H9 (cell line): ENCODE results near the gene FAM171A1. TPM values are rescaled to one million over a fixed set of nuclear protein-coding genes. Genes with fewer than 3 reads are reported as not detected.

Experiments used
- DNase-seq: peaks from one replicate; pipeline ENCODE4 v3.0.0-alpha.2; 2017
- H2AFZ ChIP-seq: one replicate; pipeline ENCODE4 v1.6.1; 2013; ENCODE audit warnings: mild to moderate bottlenecking, low read length, control low read depth, moderate library complexity
- H2AK5ac ChIP-seq: 2 replicates; pipeline ENCODE4 v1.6.1; 2013; ENCODE audit warnings: low read length, control low read depth, mixed read lengths; ENCODE audit not compliant: insufficient read length
- H2BK120ac ChIP-seq: one replicate; pipeline ENCODE4 v1.6.1; 2013; ENCODE audit warnings: low read depth, mild to moderate bottlenecking, low read length, control low read depth, inconsistent platforms; ENCODE audit not compliant: poor library complexity, severe bottlenecking
- H2BK12ac ChIP-seq: 2 replicates; pipeline ENCODE4 v1.6.1; 2013; ENCODE audit warnings: low read length, control low read depth, mixed read lengths, low read depth; ENCODE audit not compliant: insufficient read length
- H2BK15ac ChIP-seq: 2 replicates; pipeline ENCODE4 v1.6.1; 2013; ENCODE audit warnings: low read depth, low read length, control low read depth
- H2BK20ac ChIP-seq: one replicate; pipeline ENCODE4 v1.6.1; 2013; ENCODE audit warnings: low read depth, mild to moderate bottlenecking, low read length, control low read depth, inconsistent platforms; ENCODE audit not compliant: poor library complexity, severe bottlenecking
- H2BK5ac ChIP-seq: 2 replicates; pipeline ENCODE4 v1.6.1; 2013; ENCODE audit warnings: low read length, control low read depth, mixed read lengths; ENCODE audit not compliant: insufficient read length
- H3K14ac ChIP-seq: 2 replicates; pipeline ENCODE4 v1.6.1; 2013; ENCODE audit warnings: low read length, control low read depth; ENCODE audit not compliant: insufficient read depth
- H3K18ac ChIP-seq: 2 replicates; pipeline ENCODE4 v1.6.1; 2013; ENCODE audit warnings: low read depth, mild to moderate bottlenecking, mixed read lengths, low read length, control low read depth; ENCODE audit not compliant: insufficient read length
- H3K23ac ChIP-seq: 2 replicates; pipeline ENCODE4 v1.6.1; 2013; ENCODE audit warnings: low read length, control low read depth, mixed read lengths, low read depth; ENCODE audit not compliant: insufficient read length
- H3K23me2 ChIP-seq: 2 replicates; pipeline ENCODE4 v1.6.1; 2013; ENCODE audit warnings: low read depth, mild to moderate bottlenecking, mixed read lengths, low read length, control low read depth; ENCODE audit not compliant: insufficient read length, poor library complexity, severe bottlenecking
- H3K27ac ChIP-seq: 2 replicates; pipeline ENCODE4 v1.5.1; 2013; ENCODE audit warnings: low read length, control low read depth, mixed read lengths, low read depth; ENCODE audit not compliant: insufficient read length
- H3K27me3 ChIP-seq: 2 replicates; pipeline ENCODE4 v1.6.1; 2013; ENCODE audit warnings: low read length, control low read depth, inconsistent platforms; ENCODE audit not compliant: insufficient read depth
- H3K4ac ChIP-seq: 2 replicates; pipeline ENCODE4 v1.6.1; 2013; ENCODE audit warnings: low read depth, mild to moderate bottlenecking, control low read depth, inconsistent platforms, low read length, moderate library complexity
- H3K4me1 ChIP-seq: 2 replicates; pipeline ENCODE4 v1.6.1; 2013; ENCODE audit warnings: low read length, control low read depth, inconsistent platforms; ENCODE audit not compliant: insufficient read depth
- H3K4me2 ChIP-seq: 2 replicates; pipeline ENCODE4 v1.6.1; 2013; ENCODE audit warnings: low read length, control low read depth, mixed read lengths; ENCODE audit not compliant: insufficient read length, insufficient read depth
- H3K56ac ChIP-seq: 2 replicates; pipeline ENCODE4 v1.6.1; 2013; ENCODE audit warnings: low read depth, mild to moderate bottlenecking, mixed read lengths, low read length, control low read depth; ENCODE audit not compliant: insufficient read length
- H3K79me1 ChIP-seq: 2 replicates; pipeline ENCODE4 v1.6.1; 2013; ENCODE audit warnings: low read depth, mild to moderate bottlenecking, moderate library complexity, low read length, control low read depth, inconsistent platforms; ENCODE audit not compliant: insufficient read depth, poor library complexity, severe bottlenecking
- H3K79me2 ChIP-seq: 2 replicates; pipeline ENCODE4 v1.6.1; 2013; ENCODE audit warnings: low read length, control low read depth, inconsistent platforms; ENCODE audit not compliant: insufficient read depth
- H3K9ac ChIP-seq: 2 replicates; pipeline ENCODE4 v1.6.1; 2013; ENCODE audit warnings: low read length, control low read depth, mixed read lengths; ENCODE audit not compliant: insufficient read length; ENCODE audit errors: extremely low read depth
- H3K9me3 ChIP-seq: one replicate; pipeline ENCODE4 v1.6.1; 2013; ENCODE audit warnings: low read depth, low read length, inconsistent platforms; ENCODE audit not compliant: control insufficient read depth
- H3T11ph ChIP-seq: one replicate; pipeline ENCODE4 v1.6.1; 2013; ENCODE audit warnings: mild to moderate bottlenecking, low read length, control low read depth, inconsistent platforms
- H4K20me1 ChIP-seq: one replicate; pipeline ENCODE4 v1.6.1; 2013; ENCODE audit not compliant: control insufficient read depth, insufficient read length, insufficient read depth
- H4K5ac ChIP-seq: 2 replicates; pipeline ENCODE4 v1.6.1; 2013; ENCODE audit warnings: low read depth, mild to moderate bottlenecking, mixed read lengths, low read length, control low read depth; ENCODE audit not compliant: insufficient read length
- H4K8ac ChIP-seq: replicated peaks from 2 replicates; pipeline ENCODE4 v1.6.1; 2013; ENCODE audit warnings: low read length, control low read depth, mixed read lengths, low read depth; ENCODE audit not compliant: insufficient read length
- H4K91ac ChIP-seq: 2 replicates; pipeline ENCODE4 v1.6.1; 2013; ENCODE audit warnings: low read depth, mild to moderate bottlenecking, moderate library complexity, mixed read lengths, low read length, control low read depth; ENCODE audit not compliant: insufficient read length
- H3K27ac Mint-ChIP-seq, 3 experiments: 2 replicates in 2 of 3; 3 replicates in 1 of 3; pipeline ENCODE4 v1.8.0; 2020 to 2021; ENCODE audit warnings: mixed read lengths in 3 of 3, mild to moderate bottlenecking in 1 of 3, moderate library complexity in 1 of 3
- H3K27me3 Mint-ChIP-seq: 2 replicates; pipeline ENCODE4 v1.8.0; 2021; ENCODE audit warnings: low read depth, mild to moderate bottlenecking, moderate library complexity, mixed read lengths
- H3K36me3 Mint-ChIP-seq, 3 experiments: 2 replicates in 2 of 3; 3 replicates in 1 of 3; pipeline ENCODE4 v1.8.0; 2020 to 2021; ENCODE audit warnings: low read depth in 3 of 3, mixed read lengths in 3 of 3; ENCODE audit not compliant: insufficient read depth in 1 of 3
- H3K4me1 Mint-ChIP-seq, 2 experiments: 2 replicates each; pipeline ENCODE4 v1.8.0; 2020; ENCODE audit warnings: mixed read lengths in 2 of 2
- H3K4me3 Mint-ChIP-seq, 2 experiments: 2 replicates in 1 of 2; 3 replicates in 1 of 2; pipeline ENCODE4 v1.8.0; 2020 to 2021; ENCODE audit warnings: mild to moderate bottlenecking in 2 of 2, mixed read lengths in 2 of 2, moderate library complexity in 1 of 2
- H3K9me3 Mint-ChIP-seq, 2 experiments: 2 replicates in 1 of 2; 3 replicates in 1 of 2; pipeline ENCODE4 v1.8.0; 2020; ENCODE audit warnings: mild to moderate bottlenecking in 2 of 2, mixed read lengths in 2 of 2, moderate library complexity in 1 of 2
- WGBS: extraction: QIAGEN DNeasy Blood & Tissue Kit; methylation state at CpG from one replicate; pipeline ENCODE4 v1.1.7; 2013; ENCODE audit warnings: missing lambda C conversion rate, low lambda C conversion rate, mixed read lengths; ENCODE audit not compliant: insufficient read length; ENCODE audit errors: extremely low coverage; 5-methylcytosine and 5-hydroxymethylcytosine counted together
- total RNA-seq: library from RNA; stranded (reverse); gene quantifications from 2 replicates; pipeline ENCODE4 v1.2.1, GENCODE V29; 2021
- TF ChIP-seq, protein P1 (sequence below): fragments of 200-600 bp; sonication (generic); conservative IDR thresholded peaks from 3 replicates; pipeline ENCODE4 v1.8.0; 2021; ENCODE audit warnings: antibody characterized with exemption, mild to moderate bottlenecking

The FAM171A1 gene
- total RNA-seq, 1 experiment from 2014 or later, result 37.4 TPM

DNA sequence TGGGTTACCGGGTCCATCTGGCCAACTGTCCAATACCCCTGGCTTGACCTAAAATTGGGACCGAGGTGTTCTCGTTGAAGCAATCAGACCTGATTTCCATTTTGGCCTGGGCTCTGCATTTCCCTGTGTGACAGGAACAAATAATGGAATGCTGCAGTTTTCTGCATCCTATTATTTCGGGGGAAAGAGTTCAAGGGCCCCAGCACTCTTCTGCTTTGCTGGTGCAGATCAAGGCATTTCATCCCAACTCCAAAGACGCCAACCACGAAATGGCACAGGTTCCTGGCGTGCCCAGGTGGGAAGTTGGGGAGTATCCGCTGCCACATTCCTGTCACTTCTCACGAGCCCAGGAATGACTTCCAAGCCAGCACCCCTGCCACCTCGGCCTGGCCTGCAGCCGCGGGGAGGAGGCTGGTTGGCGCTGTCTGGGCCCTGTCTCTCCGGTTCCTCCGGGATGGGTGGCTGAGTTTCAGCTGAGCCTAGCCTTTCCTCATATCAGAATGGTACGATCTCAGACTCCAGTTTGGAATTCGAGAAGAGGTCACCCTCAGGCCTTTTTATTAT, 56.5 kb downstream of the FAM171A1 start:
- H3K9me3 Mint-ChIP-seq, result no peaks in the 10 kb centered on the region; a peak in 1 of 5 replicates
- peaks cover 46 to 60% of the 10 kb centered on the region in 2 experiments for H3K4me1 Mint-ChIP-seq
- peak overlapping the region in 1 of 3 experiments; percentile 50; a peak in 1 of 7 replicates for H3K27ac Mint-ChIP-seq

More for the DNA sequence above, 56.5 kb downstream of the FAM171A1 start:
- Histone ChIP-seq H3K9ac (no peak overlapping the region), H3K4me1 (peaks cover 2% of the 10 kb centered on the region; the same call in 1 of the 2 replicates), H3K9me3 (no peaks in the 10 kb centered on the region), H3K23me2 (no peaks in the 10 kb centered on the region), H3K4ac (no peak overlapping the region), H3K27ac (no peak overlapping the region), H2BK12ac (no peak overlapping the region), H3K56ac (no peak overlapping the region), H3K79me2 (no peaks in the 10 kb centered on the region), H2BK15ac (no peak overlapping the region), H3T11ph (no peak overlapping the region), H2BK120ac (no peak overlapping the region), H3K27me3 (no peaks in the 10 kb centered on the region), H2BK20ac (no peak overlapping the region), H4K5ac (no peak overlapping the region), H4K8ac (no peak overlapping the region), H2BK5ac (no peak overlapping the region), H2AK5ac (no peak overlapping the region), H3K14ac (no peak overlapping the region), H3K4me2 (no peak overlapping the region), H2AFZ (no peak overlapping the region), H3K23ac (no peak overlapping the region), H3K18ac (no peak overlapping the region), H4K20me1 (no peaks in the 10 kb centered on the region), H3K79me1 (no peaks in the 10 kb centered on the region), H4K91ac (no peak overlapping the region)
- TF ChIP-seq, protein P1, sequence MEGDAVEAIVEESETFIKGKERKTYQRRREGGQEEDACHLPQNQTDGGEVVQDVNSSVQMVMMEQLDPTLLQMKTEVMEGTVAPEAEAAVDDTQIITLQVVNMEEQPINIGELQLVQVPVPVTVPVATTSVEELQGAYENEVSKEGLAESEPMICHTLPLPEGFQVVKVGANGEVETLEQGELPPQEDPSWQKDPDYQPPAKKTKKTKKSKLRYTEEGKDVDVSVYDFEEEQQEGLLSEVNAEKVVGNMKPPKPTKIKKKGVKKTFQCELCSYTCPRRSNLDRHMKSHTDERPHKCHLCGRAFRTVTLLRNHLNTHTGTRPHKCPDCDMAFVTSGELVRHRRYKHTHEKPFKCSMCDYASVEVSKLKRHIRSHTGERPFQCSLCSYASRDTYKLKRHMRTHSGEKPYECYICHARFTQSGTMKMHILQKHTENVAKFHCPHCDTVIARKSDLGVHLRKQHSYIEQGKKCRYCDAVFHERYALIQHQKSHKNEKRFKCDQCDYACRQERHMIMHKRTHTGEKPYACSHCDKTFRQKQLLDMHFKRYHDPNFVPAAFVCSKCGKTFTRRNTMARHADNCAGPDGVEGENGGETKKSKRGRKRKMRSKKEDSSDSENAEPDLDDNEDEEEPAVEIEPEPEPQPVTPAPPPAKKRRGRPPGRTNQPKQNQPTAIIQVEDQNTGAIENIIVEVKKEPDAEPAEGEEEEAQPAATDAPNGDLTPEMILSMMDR, result no peak
- no CpG with 5 or more reads among the region's 17 CpGs for WGBS
- no peak overlapping the region; a peak in 1 of 5 replicates for H3K4me3 Mint-ChIP-seq
- no peaks in the 10 kb centered on the region; a peak in 2 of 7 replicates for H3K36me3 Mint-ChIP-seq
- H3K27me3 Mint-ChIP-seq, result no peaks in the 10 kb centered on the region
- no peak for DNase-seq
